Stimulated activated CD8-positive, alpha-beta memory T cell treated with anti-CD3 and anti-CD28 coated beads, Interleukin-12 subunit alpha, Interleukin-12 subunit beta, amount 100 ng/mL, for 24 hours (primary cell): ENCODE results near the gene RGS1.

Experiments used
- DNase-seq: peaks from one replicate; pipeline ENCODE4 v3.0.0-alpha.2; 2020; ENCODE audit errors: extremely low read depth

The RGS1 gene

GRCh38 chr1:192581131-192581927 is 5.8 kb downstream of the RGS1 start:
- no peak for DNase-seq

- no peak for DNase-seq
Measured at GRCh38 chr1:192584866-192585265, 9.3 kb downstream of the RGS1 start.

GRCh38 chr1:192587386-192588266 is 12.1 kb downstream of the RGS1 start:
- DNase-seq: no peak

GRCh38 chr1:192588546-192588945 is 13.0 kb downstream of the RGS1 start:
- no peak for DNase-seq

GRCh38 chr1:192589813-192590212 is 14.2 kb downstream of the RGS1 start:
- DNase-seq: no peak

- DNase-seq: no peak
Measured at GRCh38 chr1:192592517-192592916, 16.9 kb downstream of the RGS1 start.

- DNase-seq: no peak
Measured at GRCh38 chr1:192592981-192593708, 17.6 kb downstream of the RGS1 start.

- no peak for DNase-seq
Measured at GRCh38 chr1:192595299-192595698, 19.7 kb downstream of the RGS1 start.

GRCh38 chr1:192598589-192598988 is 23.0 kb downstream of the RGS1 start:
- no peak for DNase-seq

GRCh38 chr1:192600275-192600674 is 24.7 kb downstream of the RGS1 start:
- no peak for DNase-seq

GRCh38 chr1:192601143-192601542 is 25.6 kb downstream of the RGS1 start:
- DNase-seq: no peak

GRCh38 chr1:192601567-192601966 is 26.0 kb downstream of the RGS1 start:
- DNase-seq: no peak

- DNase-seq: no peak
Measured at GRCh38 chr1:192602757-192603156, 27.2 kb downstream of the RGS1 start.

- no peak for DNase-seq
Measured at GRCh38 chr1:192603218-192603787, 27.7 kb downstream of the RGS1 start.

- DNase-seq: no peak
Measured at GRCh38 chr1:192604979-192605620, 29.5 kb downstream of the RGS1 start.

- no peak for DNase-seq
Measured at GRCh38 chr1:192608671-192609070, 33.1 kb downstream of the RGS1 start.

- DNase-seq: peak; percentile 7
Measured at GRCh38 chr1:192609110-192610079, 33.8 kb downstream of the RGS1 start.

- DNase-seq: no peak
Measured at GRCh38 chr1:192610112-192610889, 34.7 kb downstream of the RGS1 start.

GRCh38 chr1:192615055-192615454 is 39.5 kb downstream of the RGS1 start:
- DNase-seq: no peak
